ENCODE measurements around the gene ATP6V1G2.
"Not testable (repeated sequence)": the region's sequence is repeated elsewhere in the genome, so short reads cannot be mapped to it uniquely, and the experiment has no call there.

ATP6V1G2 gene

GRCh38 chr6:31528307-31528777, 18.1 kb downstream of the ATP6V1G2 start:
- no peak for DNase-seq

GRCh38 chr6:31525932-31526591, 20.3 kb downstream of the ATP6V1G2 start:
- no peak for DNase-seq

DNA sequence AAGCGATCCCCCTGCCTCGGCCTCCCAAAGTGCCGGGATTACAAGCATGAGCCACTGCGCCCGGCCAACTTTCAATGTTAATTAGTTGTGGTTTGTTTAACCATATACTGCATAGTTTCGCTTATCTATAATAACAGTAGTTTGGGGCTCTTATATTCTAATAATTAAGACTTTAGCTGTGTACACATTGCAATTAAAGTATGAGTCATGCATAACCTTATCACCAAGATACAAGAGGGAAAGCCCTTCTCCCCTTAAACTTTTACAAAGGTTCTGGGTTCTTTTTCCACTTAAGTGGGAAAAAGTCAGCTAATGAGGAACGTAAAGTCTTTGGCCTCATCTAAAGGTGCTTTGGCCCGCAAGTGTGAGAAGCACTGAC, 20.9 kb downstream of the ATP6V1G2 start:
- DNase-seq: no peak

- DNase-seq: no peak
Measured at GRCh38 chr6:31521835-31522234, 24.6 kb downstream of the ATP6V1G2 start.

GRCh38 chr6:31513456-31514165, 32.8 kb downstream of the ATP6V1G2 start:
- DNase-seq: no peak

DNA sequence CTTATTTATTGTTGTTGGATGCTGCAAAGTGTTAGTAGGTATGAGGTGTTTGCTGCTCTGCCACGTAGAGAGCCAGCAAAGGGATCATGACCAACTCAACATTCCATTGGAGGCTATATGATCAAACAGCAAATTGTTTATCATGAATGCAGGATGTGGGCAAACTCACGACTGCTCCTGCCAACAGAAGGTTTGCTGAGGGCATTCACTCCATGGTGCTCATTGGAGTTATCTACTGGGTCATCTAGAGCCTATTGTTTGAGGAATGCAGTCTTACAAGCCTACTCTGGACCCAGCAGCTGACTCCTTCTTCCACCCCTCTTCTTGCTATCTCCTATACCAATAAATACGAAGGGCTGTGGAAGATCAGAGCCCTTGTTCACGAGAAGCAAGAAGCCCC, 36.4 kb downstream of the ATP6V1G2 start:
- DNase-seq: no peak

- DNase-seq: not testable (repeated sequence)
Measured at GRCh38 chr6:31509036-31509435, 37.4 kb downstream of the ATP6V1G2 start.

DNA sequence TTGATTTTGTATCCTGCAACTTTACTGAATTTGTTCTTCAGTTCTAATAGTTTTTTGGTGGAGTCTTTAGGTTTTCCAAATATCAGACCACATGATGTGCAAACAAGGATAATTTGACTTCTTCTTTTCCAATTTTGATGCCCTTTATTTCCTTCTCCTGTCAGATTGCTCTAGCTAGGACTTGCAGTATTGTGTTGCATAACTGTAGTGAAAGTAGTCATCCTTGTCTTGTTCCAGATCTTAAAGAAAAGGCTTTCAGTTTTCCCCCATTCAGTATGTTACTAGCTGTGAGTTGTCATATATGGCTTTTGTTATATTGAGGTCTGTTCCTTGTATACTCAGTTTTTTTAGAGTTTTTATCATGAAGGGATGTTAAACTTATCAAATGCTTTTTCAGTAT, 43.8 kb downstream of the ATP6V1G2 start:
- no peak for DNase-seq

DNA sequence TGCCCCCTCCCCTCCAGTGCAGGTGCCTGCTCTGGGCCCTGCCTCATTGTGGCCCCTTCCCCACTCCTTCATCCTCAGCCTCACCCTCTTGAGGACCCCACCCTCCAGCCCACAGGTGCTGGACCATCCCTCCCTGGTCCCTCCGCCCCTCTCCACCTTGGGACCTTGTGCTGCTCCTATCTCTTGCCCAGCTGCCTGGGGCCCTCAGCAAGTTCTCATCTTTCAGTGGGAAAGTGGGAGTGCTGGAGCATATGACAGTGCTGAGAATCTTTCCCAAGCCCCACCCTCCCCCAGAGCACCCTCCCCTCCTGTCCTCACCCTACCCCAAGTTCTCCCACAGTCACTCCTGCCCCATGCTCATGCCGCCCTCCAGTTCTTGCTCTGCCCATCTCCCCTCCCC, 46.8 kb downstream of the ATP6V1G2 start:
- DNase-seq: not testable (repeated sequence)

- no peak for DNase-seq
Measured at GRCh38 chr6:31498748-31499147, 47.7 kb downstream of the ATP6V1G2 start.

DNA sequence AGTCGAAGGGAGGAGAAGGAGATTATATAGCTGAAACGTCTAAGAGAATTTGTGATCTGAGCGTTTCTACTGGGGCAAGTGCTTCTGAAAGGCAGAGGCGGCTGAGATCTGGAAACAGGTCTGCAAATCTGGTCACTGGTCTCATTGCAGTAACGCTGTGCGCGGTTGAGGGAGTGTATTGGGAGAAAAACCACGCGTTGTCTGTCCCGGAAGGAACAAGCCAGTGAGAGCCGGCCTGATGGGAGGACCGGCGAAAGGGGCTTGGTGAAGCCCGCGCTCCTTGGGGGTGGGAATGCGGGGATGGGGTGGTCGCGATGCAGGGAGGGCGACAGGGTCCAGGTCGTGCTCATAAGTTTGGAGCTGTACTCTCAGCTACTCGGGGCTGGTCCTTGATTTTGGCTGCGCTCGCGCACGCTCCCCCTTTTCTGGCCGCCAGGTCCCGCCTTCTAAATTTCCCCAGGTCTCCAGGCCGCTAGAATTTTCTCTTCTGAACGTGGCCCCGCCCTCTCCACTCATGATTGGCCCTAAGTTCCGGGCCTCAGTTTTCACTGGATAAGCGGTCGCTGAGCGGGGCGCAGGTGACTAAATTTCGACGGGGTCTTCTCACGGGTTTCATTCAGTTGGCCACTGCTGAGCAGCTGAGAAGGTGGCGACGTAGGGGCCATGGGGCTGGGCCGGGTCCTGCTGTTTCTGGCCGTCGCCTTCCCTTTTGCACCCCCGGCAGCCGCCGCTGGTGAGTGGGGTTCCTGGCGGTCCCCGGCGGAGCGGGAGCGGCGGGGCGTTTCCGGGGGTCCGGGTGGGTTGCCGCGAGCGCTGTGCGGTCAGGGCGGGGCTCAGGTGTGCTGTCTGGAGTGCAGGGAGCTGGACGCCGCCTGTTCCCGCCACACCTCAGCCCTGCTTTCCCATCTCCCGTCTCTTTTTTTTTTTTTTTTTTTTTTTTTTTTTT, 48.6 kb downstream of the ATP6V1G2 start, which contains the start of gene MICB:
MICB (plus strand) TSS at position 615 of the 946 bp plus-strand sequence; CDS start at position 664, 49 bp downstream.
- DNase-seq: peak; percentile 74

- not testable (repeated sequence) for DNase-seq
Measured at GRCh38 chr6:31496826-31497225, 49.6 kb downstream of the ATP6V1G2 start.

DNA sequence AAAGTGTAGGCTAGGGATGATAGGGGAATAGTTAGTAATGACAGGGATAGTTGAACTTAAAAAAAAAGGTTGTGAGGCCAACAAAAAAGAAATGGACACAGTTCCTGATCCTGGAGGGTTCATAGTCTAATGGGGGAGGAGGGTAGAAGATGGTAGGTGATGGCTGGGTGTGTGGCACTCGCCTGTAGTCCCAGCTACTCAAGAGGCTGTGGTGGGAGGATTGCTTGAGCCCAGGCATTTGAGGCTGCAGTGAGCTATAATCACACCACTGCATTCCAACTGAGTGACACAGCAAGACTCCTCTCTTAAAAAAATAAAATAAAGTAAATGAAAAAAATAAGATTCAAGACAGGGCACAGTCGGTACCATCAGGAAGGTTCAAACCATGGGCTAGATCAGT, 50.8 kb downstream of the ATP6V1G2 start:
- no peak for DNase-seq
